ENCODE data around the gene LIPF. TPM values are rescaled to one million over a fixed set of nuclear protein-coding genes. Genes with fewer than 3 reads are reported as not detected.

LIPF gene
- total and polyA plus RNA-seq, 2 of the 13 experiments (the other 11 are each of a cell fraction or from before 2014, with no cell fraction given), result not detected

DNA sequence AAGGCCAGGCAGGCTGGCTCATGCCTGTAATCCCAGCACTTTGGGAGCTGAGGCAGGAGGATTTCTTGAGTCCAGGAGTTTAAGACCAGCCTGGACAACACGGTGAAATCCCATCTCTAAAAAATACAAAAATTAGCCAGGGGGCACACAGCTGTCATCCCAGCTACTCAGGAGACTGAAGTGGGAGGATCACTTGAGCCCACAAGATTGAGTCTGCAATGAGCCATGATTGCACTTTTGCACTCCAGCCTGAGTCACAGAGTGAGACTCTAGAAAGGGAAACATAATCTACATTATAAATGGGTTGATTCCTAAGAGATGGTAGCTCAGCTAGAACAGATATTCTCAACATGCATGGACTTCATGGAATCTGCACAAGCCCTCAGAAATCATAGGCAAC is 6.3 kb upstream of the LIPF start:
- H3K9me3 ChIP-seq (ENCODE audit: low read length), result no peaks in the 10 kb centered on the region
- DNase-seq (ENCODE audit: low spot score), result no peak
- H3K9ac ChIP-seq (ENCODE audit: insufficient read depth, low read depth, low read length), result no peak overlapping the region
- ChIA-PET POLR2A (no interaction called here), CTCF (ENCODE audit: low intra/inter-chr PET ratio, low total read pairs) (no interaction called here)
- no peak overlapping the region for H2AFZ ChIP-seq (ENCODE audit: low read length)
- H4K20me1 ChIP-seq (ENCODE audit: insufficient read depth, low read length), result no peaks in the 10 kb centered on the region
- H3K4me3 ChIP-seq (replicated peaks in 1 of 3; ENCODE audit: insufficient read depth in 1 of 3, low read depth in 2 of 3, low read length in 3 of 3), result no peak overlapping the region
- WGBS (ENCODE audit: low lambda C conversion rate), result 0% methylated on average over 1 of the region's 1 CpG
- H3K4me2 ChIP-seq (ENCODE audit: low read depth, low read length), result no peak overlapping the region
- BruUV-seq (replicated peaks), result no TSS peak
- no peaks in the 10 kb centered on the region for H3K79me2 ChIP-seq (ENCODE audit: insufficient read depth, low read length)
- in situ Hi-C loops (cut with HindIII; ENCODE audit: extremely low pct_ligation_motif_present, low pct_unique_long_range_greater_than_20kb), result no loop called here
- no peaks in the 10 kb centered on the region for H3K4me1 ChIP-seq (ENCODE audit: insufficient read depth, low read length)
- H3K27ac ChIP-seq (ENCODE audit: extremely low read length, insufficient read depth, low read length), result no peak overlapping the region
- no peaks in the 10 kb centered on the region for H3K27me3 ChIP-seq (ENCODE audit: control insufficient read depth in 1 of 2, insufficient read depth in 2 of 2, low read length in 2 of 2)
- H3K36me3 ChIP-seq (replicated peaks in 1 of 2; ENCODE audit: control insufficient read depth in 1 of 2, insufficient read depth in 2 of 2, low read length in 2 of 2), result no peaks in the 10 kb centered on the region
- intact Hi-C loops (cut with micrococcal nuclease; ENCODE audit: unreplicated experiment), result no loop called here
- FAIRE-seq, result no peak
- ATAC-seq, result no peak
- TF ChIP-seq ZNF432 (CRISPR knock-in tag; IDR thresholded peaks at IDR 0.05; ENCODE audit: borderline replicate concordance), result no peak
- no peak for TF ChIP-seq ZNF331 (CRISPR knock-in tag; IDR thresholded peaks at IDR 0.05)
- TF ChIP-seq, protein P1, sequence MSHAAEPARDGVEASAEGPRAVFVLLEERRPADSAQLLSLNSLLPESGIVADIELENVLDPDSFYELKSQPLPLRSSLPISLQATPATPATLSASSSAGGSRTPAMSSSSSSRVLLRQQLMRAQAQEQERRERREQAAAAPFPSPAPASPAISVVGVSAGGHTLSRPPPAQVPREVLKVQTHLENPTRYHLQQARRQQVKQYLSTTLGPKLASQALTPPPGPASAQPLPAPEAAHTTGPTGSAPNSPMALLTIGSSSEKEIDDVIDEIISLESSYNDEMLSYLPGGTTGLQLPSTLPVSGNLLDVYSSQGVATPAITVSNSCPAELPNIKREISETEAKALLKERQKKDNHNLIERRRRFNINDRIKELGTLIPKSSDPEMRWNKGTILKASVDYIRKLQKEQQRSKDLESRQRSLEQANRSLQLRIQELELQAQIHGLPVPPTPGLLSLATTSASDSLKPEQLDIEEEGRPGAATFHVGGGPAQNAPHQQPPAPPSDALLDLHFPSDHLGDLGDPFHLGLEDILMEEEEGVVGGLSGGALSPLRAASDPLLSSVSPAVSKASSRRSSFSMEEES (CRISPR knock-in tag; IDR thresholded peaks at IDR 0.05), result no peak
- TF ChIP-seq, protein P2, sequence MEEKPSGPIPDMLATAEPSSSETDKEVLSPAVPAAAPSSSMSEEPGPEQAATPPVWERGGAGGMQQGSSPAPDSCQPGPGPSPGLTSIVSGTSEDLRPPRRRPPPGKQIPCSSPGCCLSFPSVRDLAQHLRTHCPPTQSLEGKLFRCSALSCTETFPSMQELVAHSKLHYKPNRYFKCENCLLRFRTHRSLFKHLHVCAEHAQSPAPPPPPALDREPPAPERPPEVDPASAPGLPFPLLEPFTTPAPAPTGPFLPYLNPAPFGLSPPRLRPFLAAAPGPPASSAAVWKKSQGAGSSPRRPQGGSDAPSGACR (CRISPR knock-in tag; IDR thresholded peaks at IDR 0.05), result no peak
- TF ChIP-seq HNRNPL (IDR thresholded peaks at IDR 0.05; ENCODE audit: low read depth, low read length), result no peak
- TF ChIP-seq, protein P3, sequence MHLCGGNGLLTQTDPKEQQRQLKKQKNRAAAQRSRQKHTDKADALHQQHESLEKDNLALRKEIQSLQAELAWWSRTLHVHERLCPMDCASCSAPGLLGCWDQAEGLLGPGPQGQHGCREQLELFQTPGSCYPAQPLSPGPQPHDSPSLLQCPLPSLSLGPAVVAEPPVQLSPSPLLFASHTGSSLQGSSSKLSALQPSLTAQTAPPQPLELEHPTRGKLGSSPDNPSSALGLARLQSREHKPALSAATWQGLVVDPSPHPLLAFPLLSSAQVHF (CRISPR knock-in tag; IDR thresholded peaks at IDR 0.05), result no peak
- TF ChIP-seq, protein P4, sequence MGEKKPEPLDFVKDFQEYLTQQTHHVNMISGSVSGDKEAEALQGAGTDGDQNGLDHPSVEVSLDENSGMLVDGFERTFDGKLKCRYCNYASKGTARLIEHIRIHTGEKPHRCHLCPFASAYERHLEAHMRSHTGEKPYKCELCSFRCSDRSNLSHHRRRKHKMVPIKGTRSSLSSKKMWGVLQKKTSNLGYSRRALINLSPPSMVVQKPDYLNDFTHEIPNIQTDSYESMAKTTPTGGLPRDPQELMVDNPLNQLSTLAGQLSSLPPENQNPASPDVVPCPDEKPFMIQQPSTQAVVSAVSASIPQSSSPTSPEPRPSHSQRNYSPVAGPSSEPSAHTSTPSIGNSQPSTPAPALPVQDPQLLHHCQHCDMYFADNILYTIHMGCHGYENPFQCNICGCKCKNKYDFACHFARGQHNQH (CRISPR knock-in tag; IDR thresholded peaks at IDR 0.05), result no peak
- no peak for TF ChIP-seq ESRRA (CRISPR knock-in tag; IDR thresholded peaks at IDR 0.05; ENCODE audit: low read depth)
- no peak for TF ChIP-seq DNMT1 (CRISPR knock-in tag; IDR thresholded peaks at IDR 0.05)
- TF ChIP-seq, protein P5, sequence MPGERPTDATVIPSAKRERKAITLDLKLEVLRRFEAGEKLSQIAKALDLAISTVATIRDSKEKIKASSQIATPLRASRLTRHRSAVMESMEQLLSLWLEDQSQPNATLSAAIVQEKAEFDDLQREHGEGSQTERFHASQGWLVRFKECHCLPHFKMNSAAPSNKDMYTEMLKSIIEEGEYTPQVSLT (CRISPR knock-in tag; IDR thresholded peaks at IDR 0.05; ENCODE audit: borderline replicate concordance, low read depth), result no peak
- TF ChIP-seq NFIB (CRISPR knock-in tag; IDR thresholded peaks at IDR 0.05; ENCODE audit: borderline replicate concordance), result no peak
- TF ChIP-seq, protein P6, sequence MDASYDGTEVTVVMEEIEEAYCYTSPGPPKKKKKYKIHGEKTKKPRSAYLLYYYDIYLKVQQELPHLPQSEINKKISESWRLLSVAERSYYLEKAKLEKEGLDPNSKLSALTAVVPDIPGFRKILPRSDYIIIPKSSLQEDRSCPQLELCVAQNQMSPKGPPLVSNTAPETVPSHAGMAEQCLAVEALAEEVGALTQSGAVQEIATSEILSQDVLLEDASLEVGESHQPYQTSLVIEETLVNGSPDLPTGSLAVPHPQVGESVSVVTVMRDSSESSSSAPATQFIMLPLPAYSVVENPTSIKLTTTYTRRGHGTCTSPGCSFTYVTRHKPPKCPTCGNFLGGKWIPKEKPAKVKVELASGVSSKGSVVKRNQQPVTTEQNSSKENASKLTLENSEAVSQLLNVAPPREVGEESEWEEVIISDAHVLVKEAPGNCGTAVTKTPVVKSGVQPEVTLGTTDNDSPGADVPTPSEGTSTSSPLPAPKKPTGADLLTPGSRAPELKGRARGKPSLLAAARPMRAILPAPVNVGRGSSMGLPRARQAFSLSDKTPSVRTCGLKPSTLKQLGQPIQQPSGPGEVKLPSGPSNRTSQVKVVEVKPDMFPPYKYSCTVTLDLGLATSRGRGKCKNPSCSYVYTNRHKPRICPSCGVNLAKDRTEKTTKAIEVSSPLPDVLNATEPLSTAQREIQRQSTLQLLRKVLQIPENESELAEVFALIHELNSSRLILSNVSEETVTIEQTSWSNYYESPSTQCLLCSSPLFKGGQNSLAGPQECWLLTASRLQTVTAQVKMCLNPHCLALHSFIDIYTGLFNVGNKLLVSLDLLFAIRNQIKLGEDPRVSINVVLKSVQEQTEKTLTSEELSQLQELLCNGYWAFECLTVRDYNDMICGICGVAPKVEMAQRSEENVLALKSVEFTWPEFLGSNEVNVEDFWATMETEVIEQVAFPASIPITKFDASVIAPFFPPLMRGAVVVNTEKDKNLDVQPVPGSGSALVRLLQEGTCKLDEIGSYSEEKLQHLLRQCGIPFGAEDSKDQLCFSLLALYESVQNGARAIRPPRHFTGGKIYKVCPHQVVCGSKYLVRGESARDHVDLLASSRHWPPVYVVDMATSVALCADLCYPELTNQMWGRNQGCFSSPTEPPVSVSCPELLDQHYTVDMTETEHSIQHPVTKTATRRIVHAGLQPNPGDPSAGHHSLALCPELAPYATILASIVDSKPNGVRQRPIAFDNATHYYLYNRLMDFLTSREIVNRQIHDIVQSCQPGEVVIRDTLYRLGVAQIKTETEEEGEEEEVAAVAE (CRISPR knock-in tag; IDR thresholded peaks at IDR 0.05; ENCODE audit: borderline replicate concordance), result no peak
- TF ChIP-seq ZNF780A (CRISPR knock-in tag; IDR thresholded peaks at IDR 0.05), result no peak
- TF ChIP-seq ZFP1 (CRISPR knock-in tag; IDR thresholded peaks at IDR 0.05), result no peak
- TF ChIP-seq, protein P7, sequence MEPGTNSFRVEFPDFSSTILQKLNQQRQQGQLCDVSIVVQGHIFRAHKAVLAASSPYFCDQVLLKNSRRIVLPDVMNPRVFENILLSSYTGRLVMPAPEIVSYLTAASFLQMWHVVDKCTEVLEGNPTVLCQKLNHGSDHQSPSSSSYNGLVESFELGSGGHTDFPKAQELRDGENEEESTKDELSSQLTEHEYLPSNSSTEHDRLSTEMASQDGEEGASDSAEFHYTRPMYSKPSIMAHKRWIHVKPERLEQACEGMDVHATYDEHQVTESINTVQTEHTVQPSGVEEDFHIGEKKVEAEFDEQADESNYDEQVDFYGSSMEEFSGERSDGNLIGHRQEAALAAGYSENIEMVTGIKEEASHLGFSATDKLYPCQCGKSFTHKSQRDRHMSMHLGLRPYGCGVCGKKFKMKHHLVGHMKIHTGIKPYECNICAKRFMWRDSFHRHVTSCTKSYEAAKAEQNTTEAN (CRISPR knock-in tag; conservative IDR thresholded peaks at IDR 0.05), result no peak

Data from HepG2 (cell line).